Measurements from ENCODE around the gene SEMA5B.

The SEMA5B gene

DNA sequence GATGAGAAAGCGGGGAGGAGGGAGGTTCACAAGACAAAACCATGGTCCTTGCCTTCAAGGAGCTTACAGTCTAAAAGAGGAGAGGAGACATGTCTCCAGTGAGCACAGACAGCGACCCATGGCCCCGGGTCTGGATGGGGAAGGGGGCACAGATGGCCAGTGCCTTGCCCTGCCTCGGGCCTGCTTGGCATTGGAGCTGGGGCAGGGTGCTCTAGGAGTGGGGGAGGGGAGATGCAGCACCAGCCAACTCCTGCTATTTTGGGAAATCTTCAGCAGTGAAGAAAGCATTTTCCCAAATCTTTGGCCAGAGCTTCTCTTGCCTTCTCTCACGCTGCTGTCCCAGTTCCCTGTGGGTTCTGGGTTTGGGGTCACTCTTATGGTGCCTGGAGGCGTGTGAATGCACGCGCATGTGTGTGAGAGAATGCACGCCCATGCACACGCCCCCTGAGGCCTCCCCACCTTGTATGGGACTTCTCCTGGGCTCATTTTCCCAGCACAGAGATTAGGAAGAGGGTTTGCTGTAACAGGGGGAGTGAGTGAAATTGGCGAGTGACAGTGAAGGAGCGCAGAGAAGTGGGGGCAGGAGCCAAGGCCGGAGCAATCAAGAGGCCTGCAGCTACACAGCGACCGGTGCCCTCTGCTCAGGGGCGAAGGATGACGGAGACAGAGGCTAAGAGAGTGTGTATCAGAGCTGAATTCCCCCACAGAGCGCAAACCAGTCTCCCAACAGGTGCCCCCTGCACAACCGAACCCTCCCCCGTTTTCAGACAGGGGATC is 71.5 kb downstream of the SEMA5B start:
- TF ChIP-seq SIN3A (IDR thresholded peaks at IDR 0.05; ENCODE audit: borderline replicate concordance, insufficient read depth, low read length) = no peak
- TF ChIP-seq POLR2AphosphoS5 (IDR thresholded peaks at IDR 0.05; ENCODE audit: low read depth, low read length) = no peak
- no peak for TF ChIP-seq FOXP2 (optimal IDR thresholded peaks at IDR 0.05; ENCODE audit: borderline replicate concordance, extremely low read depth, extremely low read length, insufficient read depth)
- TF ChIP-seq, protein P1, sequence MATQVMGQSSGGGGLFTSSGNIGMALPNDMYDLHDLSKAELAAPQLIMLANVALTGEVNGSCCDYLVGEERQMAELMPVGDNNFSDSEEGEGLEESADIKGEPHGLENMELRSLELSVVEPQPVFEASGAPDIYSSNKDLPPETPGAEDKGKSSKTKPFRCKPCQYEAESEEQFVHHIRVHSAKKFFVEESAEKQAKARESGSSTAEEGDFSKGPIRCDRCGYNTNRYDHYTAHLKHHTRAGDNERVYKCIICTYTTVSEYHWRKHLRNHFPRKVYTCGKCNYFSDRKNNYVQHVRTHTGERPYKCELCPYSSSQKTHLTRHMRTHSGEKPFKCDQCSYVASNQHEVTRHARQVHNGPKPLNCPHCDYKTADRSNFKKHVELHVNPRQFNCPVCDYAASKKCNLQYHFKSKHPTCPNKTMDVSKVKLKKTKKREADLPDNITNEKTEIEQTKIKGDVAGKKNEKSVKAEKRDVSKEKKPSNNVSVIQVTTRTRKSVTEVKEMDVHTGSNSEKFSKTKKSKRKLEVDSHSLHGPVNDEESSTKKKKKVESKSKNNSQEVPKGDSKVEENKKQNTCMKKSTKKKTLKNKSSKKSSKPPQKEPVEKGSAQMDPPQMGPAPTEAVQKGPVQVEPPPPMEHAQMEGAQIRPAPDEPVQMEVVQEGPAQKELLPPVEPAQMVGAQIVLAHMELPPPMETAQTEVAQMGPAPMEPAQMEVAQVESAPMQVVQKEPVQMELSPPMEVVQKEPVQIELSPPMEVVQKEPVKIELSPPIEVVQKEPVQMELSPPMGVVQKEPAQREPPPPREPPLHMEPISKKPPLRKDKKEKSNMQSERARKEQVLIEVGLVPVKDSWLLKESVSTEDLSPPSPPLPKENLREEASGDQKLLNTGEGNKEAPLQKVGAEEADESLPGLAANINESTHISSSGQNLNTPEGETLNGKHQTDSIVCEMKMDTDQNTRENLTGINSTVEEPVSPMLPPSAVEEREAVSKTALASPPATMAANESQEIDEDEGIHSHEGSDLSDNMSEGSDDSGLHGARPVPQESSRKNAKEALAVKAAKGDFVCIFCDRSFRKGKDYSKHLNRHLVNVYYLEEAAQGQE (IDR thresholded peaks at IDR 0.05; ENCODE audit: insufficient read depth in 1 of 2, low read depth in 2 of 2, low read length in 2 of 2) = no peak
- TF ChIP-seq TAF1 (IDR thresholded peaks at IDR 0.05; ENCODE audit: borderline replicate concordance, insufficient read depth, low read length) = no peak

DNA sequence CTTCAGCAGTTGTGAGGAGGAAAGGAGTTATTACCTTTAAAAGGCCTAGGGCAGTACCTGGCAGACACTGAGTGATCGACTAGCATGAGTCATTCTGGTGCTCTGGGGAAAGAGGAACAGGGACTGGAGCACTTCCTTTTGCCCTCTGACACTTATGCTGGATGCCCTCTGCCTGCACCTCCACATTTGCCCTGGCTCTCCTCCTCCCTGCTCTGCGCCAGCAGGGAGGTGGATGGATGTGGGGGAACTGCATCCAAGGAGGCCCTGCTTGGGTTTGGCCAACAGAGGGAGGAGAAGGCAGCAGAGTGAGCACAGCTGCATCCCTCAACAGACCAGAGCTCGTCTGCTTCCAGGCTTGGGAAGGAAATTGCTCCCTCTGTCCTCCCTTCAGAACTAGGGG is 75.0 kb downstream of the SEMA5B start:
- TF ChIP-seq POLR2AphosphoS5 (IDR thresholded peaks at IDR 0.05; ENCODE audit: low read depth, low read length) (no peak), SIN3A (IDR thresholded peaks at IDR 0.05; ENCODE audit: borderline replicate concordance, insufficient read depth, low read length) (no peak), TAF1 (IDR thresholded peaks at IDR 0.05; ENCODE audit: borderline replicate concordance, insufficient read depth, low read length) (no peak), FOXP2 (optimal IDR thresholded peaks at IDR 0.05; ENCODE audit: borderline replicate concordance, extremely low read depth, extremely low read length, insufficient read depth) (no peak)
- TF ChIP-seq, protein P1 (IDR thresholded peaks at IDR 0.05; ENCODE audit: insufficient read depth in 1 of 2, low read depth in 2 of 2, low read length in 2 of 2) = no peak

DNA sequence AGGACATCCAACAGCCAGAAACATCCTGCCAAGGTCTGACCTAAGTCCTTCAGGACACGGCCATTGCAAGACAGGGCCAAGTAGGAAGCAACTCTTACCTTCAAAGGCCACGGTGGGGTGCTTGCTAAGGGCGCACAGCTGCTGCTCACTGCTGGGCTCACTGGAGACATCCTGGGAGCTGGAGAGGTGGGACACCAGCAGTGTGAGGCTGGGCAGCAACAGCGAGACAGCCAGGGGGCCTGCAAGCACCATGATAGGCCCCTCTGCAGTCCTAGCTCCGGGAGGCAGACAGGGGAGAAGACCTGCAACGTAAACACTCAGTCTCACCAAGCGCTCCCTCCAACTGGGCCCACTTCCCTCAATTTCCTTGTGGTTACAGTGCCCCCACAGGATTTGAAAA is 79.2 kb downstream of the SEMA5B start:
- TF ChIP-seq FOXP2 (optimal IDR thresholded peaks at IDR 0.05; ENCODE audit: borderline replicate concordance, extremely low read depth, extremely low read length, insufficient read depth) = no peak
- TF ChIP-seq POLR2AphosphoS5 (IDR thresholded peaks at IDR 0.05; ENCODE audit: low read depth, low read length) = no peak
- TF ChIP-seq, protein P1 (IDR thresholded peaks at IDR 0.05; ENCODE audit: insufficient read depth in 1 of 2, low read depth in 2 of 2, low read length in 2 of 2) = no peak
- no peak for TF ChIP-seq TAF1 (IDR thresholded peaks at IDR 0.05; ENCODE audit: borderline replicate concordance, insufficient read depth, low read length)
- TF ChIP-seq SIN3A (IDR thresholded peaks at IDR 0.05; ENCODE audit: borderline replicate concordance, insufficient read depth, low read length) = no peak

DNA sequence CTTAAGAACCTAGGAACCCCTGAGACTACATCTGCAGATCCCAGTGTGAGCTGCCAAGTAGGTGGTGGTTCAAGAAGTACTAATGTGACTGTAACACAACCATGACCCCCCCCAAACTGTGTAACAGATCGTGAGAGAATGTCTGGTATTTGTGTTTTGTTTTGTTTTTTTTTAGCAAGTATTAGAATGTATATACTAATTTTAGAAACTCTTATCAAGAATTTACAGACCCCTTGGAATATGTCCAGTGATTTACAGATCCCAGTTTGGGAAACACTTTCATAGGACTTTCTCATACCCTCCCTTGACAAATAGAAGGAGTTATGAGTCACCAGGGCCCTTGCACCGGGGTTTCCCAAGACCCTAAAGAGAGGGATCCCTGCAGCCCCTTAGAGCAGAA is 79.8 kb downstream of the SEMA5B start:
- TF ChIP-seq SIN3A (IDR thresholded peaks at IDR 0.05; ENCODE audit: borderline replicate concordance, insufficient read depth, low read length) (no peak), POLR2AphosphoS5 (IDR thresholded peaks at IDR 0.05; ENCODE audit: low read depth, low read length) (no peak), TAF1 (IDR thresholded peaks at IDR 0.05; ENCODE audit: borderline replicate concordance, insufficient read depth, low read length) (no peak), FOXP2 (optimal IDR thresholded peaks at IDR 0.05; ENCODE audit: borderline replicate concordance, extremely low read depth, extremely low read length, insufficient read depth) (no peak)
- TF ChIP-seq, protein P1 (IDR thresholded peaks at IDR 0.05; ENCODE audit: insufficient read depth in 1 of 2, low read depth in 2 of 2, low read length in 2 of 2) = no peak

Measured in PFSK-1 (cell line).